ENCODE measurements around the gene DNASE1L2.

DNA sequence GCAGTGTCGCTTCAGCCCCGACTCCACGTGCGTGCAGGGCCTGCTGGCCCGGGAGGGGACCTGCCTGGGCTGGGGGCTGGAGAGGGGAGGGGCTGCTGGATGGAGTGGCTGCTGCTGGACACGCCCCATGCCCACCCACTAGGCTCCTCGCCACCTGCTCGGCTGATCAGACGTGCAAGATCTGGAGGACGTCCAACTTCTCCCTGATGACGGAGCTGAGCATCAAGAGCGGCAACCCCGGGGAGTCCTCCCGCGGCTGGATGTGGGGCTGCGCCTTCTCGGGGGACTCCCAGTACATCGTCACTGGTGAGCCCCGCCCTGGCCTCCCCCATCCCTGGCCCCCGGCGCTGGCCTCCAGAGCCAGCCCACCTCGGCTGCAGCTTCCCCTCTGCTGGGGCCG lies 27.9 kb upstream of the DNASE1L2 start:
- no peak for TF ChIP-seq RAD21 (IDR thresholded peaks at IDR 0.05)
- no peak for TF ChIP-seq EGR1 (IDR thresholded peaks at IDR 0.05; ENCODE audit: low read depth in 2 of 2)
- TF ChIP-seq, protein P1, sequence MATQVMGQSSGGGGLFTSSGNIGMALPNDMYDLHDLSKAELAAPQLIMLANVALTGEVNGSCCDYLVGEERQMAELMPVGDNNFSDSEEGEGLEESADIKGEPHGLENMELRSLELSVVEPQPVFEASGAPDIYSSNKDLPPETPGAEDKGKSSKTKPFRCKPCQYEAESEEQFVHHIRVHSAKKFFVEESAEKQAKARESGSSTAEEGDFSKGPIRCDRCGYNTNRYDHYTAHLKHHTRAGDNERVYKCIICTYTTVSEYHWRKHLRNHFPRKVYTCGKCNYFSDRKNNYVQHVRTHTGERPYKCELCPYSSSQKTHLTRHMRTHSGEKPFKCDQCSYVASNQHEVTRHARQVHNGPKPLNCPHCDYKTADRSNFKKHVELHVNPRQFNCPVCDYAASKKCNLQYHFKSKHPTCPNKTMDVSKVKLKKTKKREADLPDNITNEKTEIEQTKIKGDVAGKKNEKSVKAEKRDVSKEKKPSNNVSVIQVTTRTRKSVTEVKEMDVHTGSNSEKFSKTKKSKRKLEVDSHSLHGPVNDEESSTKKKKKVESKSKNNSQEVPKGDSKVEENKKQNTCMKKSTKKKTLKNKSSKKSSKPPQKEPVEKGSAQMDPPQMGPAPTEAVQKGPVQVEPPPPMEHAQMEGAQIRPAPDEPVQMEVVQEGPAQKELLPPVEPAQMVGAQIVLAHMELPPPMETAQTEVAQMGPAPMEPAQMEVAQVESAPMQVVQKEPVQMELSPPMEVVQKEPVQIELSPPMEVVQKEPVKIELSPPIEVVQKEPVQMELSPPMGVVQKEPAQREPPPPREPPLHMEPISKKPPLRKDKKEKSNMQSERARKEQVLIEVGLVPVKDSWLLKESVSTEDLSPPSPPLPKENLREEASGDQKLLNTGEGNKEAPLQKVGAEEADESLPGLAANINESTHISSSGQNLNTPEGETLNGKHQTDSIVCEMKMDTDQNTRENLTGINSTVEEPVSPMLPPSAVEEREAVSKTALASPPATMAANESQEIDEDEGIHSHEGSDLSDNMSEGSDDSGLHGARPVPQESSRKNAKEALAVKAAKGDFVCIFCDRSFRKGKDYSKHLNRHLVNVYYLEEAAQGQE (IDR thresholded peaks at IDR 0.05) = no peak

Data from liver (tissue), 2 donors.